Endothelial cell of umbilical vein (primary cell): ENCODE data around the gene UBE2K. TPM values are rescaled to one million over a fixed set of nuclear protein-coding genes. Genes with fewer than 3 reads are reported as not detected.

Experiments
- BruUV-seq: library from RNA; stranded (reverse); fragments of 400-500 nt; replicated peaks from 2 replicates; lab custom pipeline; 2021; lab: Mats Ljungman, UMichigan
- CTCF ChIA-PET: fragments of 300-600, 350-600 bp; sonication (Branson Sonifier 250); formaldehyde crosslinking; loops from one replicate; lab custom pipeline; 2021; ENCODE audit warnings: antibody characterized with exemption, inconsistent platforms; lab: Charles Lee
- POLR2A ChIA-PET: fragments of 300-600, 350-600 bp; sonication (Branson Sonifier 250); formaldehyde crosslinking; loops from one replicate; lab custom pipeline; 2021; ENCODE audit warnings: antibody characterized with exemption, inconsistent platforms; lab: Charles Lee
- DNase-seq: peaks from one replicate; pipeline ENCODE4 v3.0.0-alpha.2; 2011; ENCODE audit warnings: low read depth, low spot score
- FAIRE-seq: peaks from 2 replicates; lab custom pipeline; 2011; peaks lifted over from hg19 to GRCh38; lab: Jason Lieb, UNC
- H2AFZ ChIP-seq: 2 replicates; pipeline ENCODE4 v1.6.0; 2012; ENCODE audit warnings: low read depth, low read length, control low read depth, inconsistent platforms
- H3K27ac ChIP-seq: 2 replicates; pipeline ENCODE4 v1.5.1; 2011; ENCODE audit warnings: low read depth, mild to moderate bottlenecking, control low read depth, low read length, moderate library complexity; ENCODE audit not compliant: insufficient read depth
- H3K27me3 ChIP-seq, 2 experiments: 2 replicates each; pipeline versions ENCODE4 v1.6.0 to v1.6.1; 2011; ENCODE audit warnings: low read length in 2 of 2, mixed read lengths in 1 of 2; ENCODE audit not compliant: control insufficient read depth in 2 of 2, insufficient read depth in 2 of 2
- H3K36me3 ChIP-seq, 2 experiments: 2 replicates in 1 of 2; 3 replicates in 1 of 2; pipeline ENCODE4 v1.5.1; 2011; ENCODE audit warnings: low read length in 2 of 2, mild to moderate bottlenecking in 1 of 2, moderate library complexity in 1 of 2; ENCODE audit not compliant: control insufficient read depth in 2 of 2, insufficient read depth in 2 of 2; ENCODE audit errors: extremely low read depth in 1 of 2
- H3K4me1 ChIP-seq: 3 replicates; pipeline ENCODE4 v1.5.1; 2011; ENCODE audit warnings: mild to moderate bottlenecking, low read length; ENCODE audit not compliant: control insufficient read depth, insufficient read depth; ENCODE audit errors: extremely low read depth
- H3K4me2 ChIP-seq: 2 replicates; pipeline ENCODE4 v1.6.1; 2011; ENCODE audit warnings: low read length, control low read depth, mixed read lengths; ENCODE audit not compliant: insufficient read depth
- H3K4me3 ChIP-seq, 3 experiments: fragments of 200-600 bp in 1 of 3; sonication (generic), shearing (Covaris generic) in 1 of 3; replicated peaks in 1 of 3; 2 replicates each; pipeline ENCODE4 v1.5.1; 2011 to 2016; ENCODE audit warnings: control low read depth in 3 of 3, low read length in 3 of 3, mild to moderate bottlenecking in 2 of 3, inconsistent platforms in 1 of 3, low read depth in 1 of 3, moderate library complexity in 1 of 3; ENCODE audit not compliant: insufficient read depth in 1 of 3
- H3K79me2 ChIP-seq: 2 replicates; pipeline ENCODE4 v1.6.0; 2012; ENCODE audit warnings: low read length, inconsistent platforms; ENCODE audit not compliant: control insufficient read depth, insufficient read depth
- H3K9ac ChIP-seq: replicated peaks from 2 replicates; pipeline ENCODE3; 2011; ENCODE audit warnings: low read length, control low read depth; ENCODE audit not compliant: insufficient read depth; ENCODE audit errors: extremely low read depth
- H3K9me1 ChIP-seq: replicated peaks from 3 replicates; pipeline ENCODE4 v1.6.0; 2011; ENCODE audit warnings: mild to moderate bottlenecking, low read length; ENCODE audit not compliant: control insufficient read depth, insufficient read depth; ENCODE audit errors: extremely low read depth
- H3K9me3 ChIP-seq: replicated peaks from 2 replicates; pipeline ENCODE4 v1.5.1; 2012; ENCODE audit warnings: low read length, inconsistent platforms; ENCODE audit not compliant: control insufficient read depth, insufficient read depth
- H4K20me1 ChIP-seq: replicated peaks from 2 replicates; pipeline ENCODE3; 2011; ENCODE audit warnings: mild to moderate bottlenecking, low read length; ENCODE audit not compliant: control insufficient read depth, insufficient read depth; ENCODE audit errors: extremely low read depth
- CTCF ChIP-seq, 2 donors: IDR thresholded peaks; 1 replicate in 1 of 2; 2 replicates in 1 of 2; pipeline ENCODE4 v1.5.1; 2011; ENCODE audit warnings: low read length in 2 of 2, mild to moderate bottlenecking in 2 of 2, moderate library complexity in 2 of 2, control low read depth in 1 of 2, inconsistent platforms in 1 of 2, low read depth in 1 of 2; ENCODE audit not compliant: insufficient read depth in 1 of 2; ENCODE audit errors: extremely low read depth in 1 of 2
- FOS ChIP-seq: IDR thresholded peaks from 2 replicates; pipeline ENCODE4 v1.6.1; 2011; ENCODE audit warnings: mild to moderate bottlenecking, low read length, moderate library complexity, borderline replicate concordance; ENCODE audit not compliant: insufficient read depth
- GATA2 ChIP-seq: IDR thresholded peaks from 2 replicates; pipeline ENCODE4 v1.7.0; 2011; ENCODE audit warnings: low read depth, mild to moderate bottlenecking, moderate library complexity, mixed read lengths, low read length; ENCODE audit not compliant: insufficient read length, insufficient read depth
- JUN ChIP-seq: IDR thresholded peaks from 2 replicates; pipeline ENCODE4 v1.6.1; 2011; ENCODE audit warnings: borderline replicate concordance, low read depth; ENCODE audit not compliant: insufficient read length, insufficient read depth
- MAX ChIP-seq: IDR thresholded peaks from 2 replicates; pipeline ENCODE4 v1.6.1; 2011; ENCODE audit not compliant: insufficient read depth, insufficient read length
- MYC ChIP-seq: IDR thresholded peaks from one replicate; pipeline ENCODE4 v1.6.1; 2011; ENCODE audit warnings: mild to moderate bottlenecking, low read depth, low read length
- POLR2A ChIP-seq: IDR thresholded peaks from 2 replicates; pipeline ENCODE4 v1.6.1; 2012; ENCODE audit warnings: low read depth, mild to moderate bottlenecking, control low read depth, low read length
- POLR2AphosphoS5 ChIP-seq: IDR thresholded peaks from 2 replicates; pipeline ENCODE4 v1.6.1; 2012; ENCODE audit warnings: low read depth, mild to moderate bottlenecking, control low read depth, low read length, moderate library complexity; ENCODE audit not compliant: insufficient read depth
- dilution Hi-C: fragments of 300-500 bp; cut with MboI; formaldehyde crosslinking; loops from one replicate; pipeline ENCODE4 v1.15.0; 2019; ENCODE audit warnings: low sequenced_read_pairs; ENCODE audit not compliant: extremely low pct_ligation_motif_present
- intact Hi-C: fragments of 100-400 bp; cut with micrococcal nuclease; formaldehyde crosslinking; loops from one replicate; pipeline ENCODE4 v1.10.0; 2022
- polyA plus RNA-seq, 4 experiments: library from polyadenylated mRNA; depleted of rRNA in 3 of 4; stranded (reverse) in 3 of 4; unstranded in 1 of 4; fragments of >200 nt; gene quantifications; 2 replicates each; pipeline versions ENCODE4 v1.2.1 to v1.2.3, GENCODE V29; 2011 to 2012; ENCODE audit warnings: missing spikeins in 1 of 4
- total RNA-seq: library from RNA; stranded (reverse); gene quantifications from 2 replicates; pipeline ENCODE4 v1.2.3, GENCODE V29; 2021

UBE2K gene
- total and polyA plus RNA-seq, 2 donors (not counting 3 experiments of a cell fraction or from before 2014, with no cell fraction given), result 32.5 to 97.8 TPM

DNA sequence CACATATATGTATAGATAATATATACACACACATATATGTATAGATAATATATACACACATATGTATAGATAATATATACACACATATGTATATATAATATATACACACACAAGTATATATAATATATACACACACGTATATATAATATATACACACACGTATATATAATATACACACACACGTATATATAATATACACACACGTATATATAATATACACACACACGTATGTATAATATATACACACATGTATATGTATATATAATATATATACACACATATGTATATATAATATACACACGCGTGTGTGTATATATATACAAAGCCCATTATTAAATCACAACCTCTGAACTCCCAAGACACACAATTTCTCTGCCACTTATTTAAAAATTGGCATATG, 8.0 kb upstream of the UBE2K start:
- intact Hi-C loops, result no loop called here
- no peak for FAIRE-seq

DNA sequence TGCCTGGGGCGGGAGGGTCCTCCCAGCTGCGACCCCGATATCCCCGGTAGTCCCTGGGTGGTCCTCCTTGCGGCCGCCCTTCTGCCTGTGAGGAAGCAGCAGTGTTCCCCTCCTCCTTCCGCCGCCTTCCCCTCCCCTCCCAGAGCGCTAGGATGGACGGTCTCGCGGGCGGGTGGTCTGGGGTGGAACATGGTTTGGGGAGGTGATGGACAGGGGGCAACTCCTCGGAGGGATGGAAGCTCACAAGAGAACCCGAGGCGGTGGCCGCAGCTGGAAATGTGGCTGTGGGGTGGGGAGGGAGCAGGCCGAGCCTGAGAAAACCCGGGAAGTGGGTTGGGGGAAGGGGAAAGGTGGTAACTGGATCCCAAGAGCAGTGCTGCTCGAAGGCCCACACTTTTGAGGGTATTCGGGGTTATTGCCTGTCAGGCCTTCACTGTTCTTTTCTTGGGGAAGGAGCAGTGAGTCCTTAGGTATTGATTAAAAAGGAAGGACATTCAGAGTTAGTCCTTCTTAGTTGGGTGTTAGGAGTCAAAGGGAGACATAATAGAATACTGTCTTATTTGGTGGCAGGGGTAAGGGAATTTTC, 581 bp downstream of the UBE2K start:
- Histone ChIP-seq H3K9ac (peak overlapping the region; percentile 69), H3K36me3 (peaks cover 0 to 4% of the 10 kb centered on the region in 2 experiments), H2AFZ (peak overlapping the region; percentile 79), H3K27me3 (no peaks in the 10 kb centered on the region), H3K4me3 (peak overlapping the region; percentile 39 to 97 (median 90)), H3K79me2 (peaks cover 55% of the 10 kb centered on the region), H3K9me1 (no peaks in the 10 kb centered on the region), H3K9me3 (no peaks in the 10 kb centered on the region), H3K27ac (peak overlapping the region; percentile 80), H3K4me1 (peaks cover 21% of the 10 kb centered on the region), H3K4me2 (peak overlapping the region; percentile 100), H4K20me1 (peaks cover 12% of the 10 kb centered on the region)
- no peak for TF ChIP-seq FOS
- TF ChIP-seq JUN, result no peak
- TF ChIP-seq MYC, result no peak
- no peak for TF ChIP-seq GATA2
- no peak for TF ChIP-seq POLR2AphosphoS5
- TF ChIP-seq MAX, result no peak
- TF ChIP-seq POLR2A, result no peak
- no peak for TF ChIP-seq CTCF (IDR thresholded peaks at IDR 0.05; ENCODE audit: extremely low read depth in 1 of 2, insufficient read depth in 1 of 2, low read depth in 1 of 2, low read length in 2 of 2)
- dilution Hi-C loops (no loop called here), intact Hi-C loops (loop anchor here (2.0 to 5.0 kb wide), 7 partner anchors 60 to 619 kb away; partner anchors contain the start of genes N4BP2, SMIM14 and UGDH)
- CTCF ChIA-PET, result interaction anchor here (0.9 to 1.1 kb wide), 5 partner anchors 80 to 627 kb away, joined by 3 to 7 read pairs (median 3); partner anchors contain the start of gene UGDH
- POLR2A ChIA-PET, result interaction anchor here (0.6 to 1.0 kb wide), 4 partner anchors 9 to 249 kb away, joined by 3 to 8 read pairs (median 3); partner anchors contain the start of gene UGDH
- FAIRE-seq, result no peak
- BruUV-seq, result no TSS peak
- DNase-seq, result peak; percentile 64

More for the DNA sequence above, 8.0 kb upstream of the UBE2K start:
- Histone ChIP-seq H3K9me3 (no peaks in the 10 kb centered on the region), H3K9me1 (no peaks in the 10 kb centered on the region), H3K27me3 (peaks cover 0 to 3% of the 10 kb centered on the region in 2 experiments), H3K4me1 (no peaks in the 10 kb centered on the region), H2AFZ (no peak overlapping the region), H3K9ac (no peak overlapping the region), H3K79me2 (no peaks in the 10 kb centered on the region), H3K4me3 (no peak overlapping the region), H3K27ac (no peak overlapping the region), H4K20me1 (no peaks in the 10 kb centered on the region), H3K4me2 (no peak overlapping the region), H3K36me3 (no peaks in the 10 kb centered on the region)
- ChIA-PET POLR2A (interaction anchor here (1.2 kb wide), 1 partner anchor 8 kb away, joined by 3 read pairs; the partner anchor contains the start of gene UBE2K), CTCF (no interaction called here)
- BruUV-seq, result no TSS peak
- dilution Hi-C loops, result no loop called here
- no peak for DNase-seq
- no peak for TF ChIP-seq JUN
- TF ChIP-seq GATA2, result no peak
- no peak for TF ChIP-seq FOS
